Measurements from ENCODE around the gene LNX2.

The LNX2 gene

DNA sequence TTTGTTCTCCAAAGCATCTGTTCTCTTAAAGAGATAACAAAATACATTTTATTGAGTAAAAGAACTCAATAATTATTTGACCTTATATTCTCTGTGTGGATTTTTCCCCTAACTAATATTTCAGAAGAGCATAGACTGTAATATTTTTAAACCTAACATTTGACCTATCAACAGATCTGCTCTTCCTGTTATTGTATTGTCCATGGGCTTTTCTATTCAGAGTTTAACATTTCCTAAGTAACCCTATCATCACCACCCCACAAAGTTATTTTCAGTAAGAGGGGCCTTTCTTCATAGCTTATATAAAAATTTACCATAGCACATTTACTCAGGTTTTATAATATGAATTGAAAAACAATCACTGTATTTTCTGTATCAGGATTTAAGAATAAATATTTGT is 18.9 kb upstream of the LNX2 start:
- TF ChIP-seq, protein P1, sequence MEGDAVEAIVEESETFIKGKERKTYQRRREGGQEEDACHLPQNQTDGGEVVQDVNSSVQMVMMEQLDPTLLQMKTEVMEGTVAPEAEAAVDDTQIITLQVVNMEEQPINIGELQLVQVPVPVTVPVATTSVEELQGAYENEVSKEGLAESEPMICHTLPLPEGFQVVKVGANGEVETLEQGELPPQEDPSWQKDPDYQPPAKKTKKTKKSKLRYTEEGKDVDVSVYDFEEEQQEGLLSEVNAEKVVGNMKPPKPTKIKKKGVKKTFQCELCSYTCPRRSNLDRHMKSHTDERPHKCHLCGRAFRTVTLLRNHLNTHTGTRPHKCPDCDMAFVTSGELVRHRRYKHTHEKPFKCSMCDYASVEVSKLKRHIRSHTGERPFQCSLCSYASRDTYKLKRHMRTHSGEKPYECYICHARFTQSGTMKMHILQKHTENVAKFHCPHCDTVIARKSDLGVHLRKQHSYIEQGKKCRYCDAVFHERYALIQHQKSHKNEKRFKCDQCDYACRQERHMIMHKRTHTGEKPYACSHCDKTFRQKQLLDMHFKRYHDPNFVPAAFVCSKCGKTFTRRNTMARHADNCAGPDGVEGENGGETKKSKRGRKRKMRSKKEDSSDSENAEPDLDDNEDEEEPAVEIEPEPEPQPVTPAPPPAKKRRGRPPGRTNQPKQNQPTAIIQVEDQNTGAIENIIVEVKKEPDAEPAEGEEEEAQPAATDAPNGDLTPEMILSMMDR (IDR thresholded peaks at IDR 0.05; ENCODE audit: poor library complexity, severe bottlenecking), result no peak

DNA sequence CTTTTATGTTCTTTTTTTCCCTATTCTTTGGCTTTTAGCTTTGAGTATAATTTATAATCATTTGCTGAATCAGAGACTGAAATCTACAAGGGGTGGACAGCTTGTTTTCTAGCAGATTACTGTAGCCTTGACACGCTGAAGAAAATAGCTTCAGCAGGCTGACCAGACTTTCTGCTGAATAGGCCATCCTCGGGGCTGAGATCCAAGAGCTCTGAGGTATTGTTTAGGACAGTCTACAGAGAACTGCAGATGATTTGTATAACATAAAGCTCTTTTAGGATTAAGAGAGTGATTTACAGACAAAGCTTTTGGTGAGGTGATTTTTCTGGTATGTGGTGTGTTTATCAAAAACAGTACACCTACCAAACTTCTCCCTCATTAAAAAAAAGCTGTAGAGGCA is 18.2 kb upstream of the LNX2 start:
- Histone ChIP-seq H3K9me3 (ENCODE audit: severe bottlenecking) (no peaks in the 10 kb centered on the region), H3K36me3 (ENCODE audit: low read depth) (peaks cover 8% of the 10 kb centered on the region), H3K4me1 (ENCODE audit: insufficient read depth, poor library complexity, severe bottlenecking) (peaks cover 55% of the 10 kb centered on the region), H3K27me3 (ENCODE audit: insufficient read depth, poor library complexity, severe bottlenecking) (no peaks in the 10 kb centered on the region), H3K4me3 (ENCODE audit: severe bottlenecking) (no peak overlapping the region), H3K27ac (ENCODE audit: poor library complexity, severe bottlenecking) (peak overlapping the region; percentile 50)
- TF ChIP-seq, protein P1 (IDR thresholded peaks at IDR 0.05; ENCODE audit: poor library complexity, severe bottlenecking), result no peak
- DNase-seq (ENCODE audit: low spot score) (no peak), ATAC-seq (ENCODE audit: low read depth) (0 out of 3 replicates have a peak, but pooled peaks have one; percentile 6)

More for the DNA sequence above, 18.9 kb upstream of the LNX2 start:
- no peak overlapping the region for H3K4me3 ChIP-seq (ENCODE audit: severe bottlenecking)
- ATAC-seq (ENCODE audit: low read depth) (no peak), DNase-seq (ENCODE audit: low spot score) (no peak)
- H3K4me1 ChIP-seq (ENCODE audit: insufficient read depth, poor library complexity, severe bottlenecking), result peaks cover 56% of the 10 kb centered on the region
- H3K9me3 ChIP-seq (ENCODE audit: severe bottlenecking), result no peaks in the 10 kb centered on the region
- H3K36me3 ChIP-seq (ENCODE audit: low read depth), result peaks cover 8% of the 10 kb centered on the region
- H3K27me3 ChIP-seq (ENCODE audit: insufficient read depth, poor library complexity, severe bottlenecking), result no peaks in the 10 kb centered on the region
- H3K27ac ChIP-seq (ENCODE audit: poor library complexity, severe bottlenecking), result peak overlapping the region; percentile 50

DNA sequence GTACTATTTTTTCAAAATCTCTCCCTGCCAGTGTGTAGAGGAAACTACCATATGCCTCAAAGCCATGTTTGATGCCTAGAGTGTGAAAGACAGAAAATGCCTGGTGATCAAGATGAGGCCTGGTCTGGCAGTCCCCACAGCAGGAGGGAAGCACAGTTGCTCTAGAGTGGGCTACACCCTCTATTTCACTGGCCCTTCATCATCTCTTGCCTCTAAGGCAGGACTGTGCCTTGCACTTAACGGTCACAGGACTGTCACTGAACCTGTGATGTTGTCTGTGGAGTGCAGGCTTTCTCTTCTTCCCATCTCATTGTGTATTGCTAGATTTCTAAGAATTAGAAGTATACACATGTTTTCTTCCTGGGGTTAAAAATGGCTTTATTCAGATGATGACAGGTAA is 17.7 kb upstream of the LNX2 start:
- H3K36me3 ChIP-seq (ENCODE audit: low read depth), result peaks cover 11% of the 10 kb centered on the region

DNA sequence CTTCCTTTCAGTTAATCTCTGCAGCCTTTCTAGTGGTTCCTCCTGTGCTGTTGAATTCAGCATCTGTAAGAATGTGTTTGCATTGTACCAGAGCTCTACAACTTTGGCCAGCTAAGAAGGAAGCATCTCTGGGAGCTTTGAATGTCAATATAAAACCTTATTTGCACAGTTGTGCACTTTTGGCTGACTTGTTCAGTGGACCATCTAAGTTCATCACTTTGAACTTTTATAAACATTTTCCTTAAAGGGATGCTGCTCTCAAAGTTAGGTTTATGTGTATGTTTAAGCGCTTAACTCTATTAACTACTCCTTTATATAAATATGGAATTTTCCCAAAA is 16.9 kb upstream of the LNX2 start:
- Histone ChIP-seq H3K36me3 (ENCODE audit: low read depth) (peaks cover 14% of the 10 kb centered on the region), H3K27me3 (ENCODE audit: insufficient read depth, poor library complexity, severe bottlenecking) (no peaks in the 10 kb centered on the region), H3K9me3 (ENCODE audit: severe bottlenecking) (no peaks in the 10 kb centered on the region), H3K27ac (ENCODE audit: poor library complexity, severe bottlenecking) (peak overlapping the region; percentile 15), H3K4me1 (ENCODE audit: insufficient read depth, poor library complexity, severe bottlenecking) (peaks cover 54% of the 10 kb centered on the region), H3K4me3 (ENCODE audit: severe bottlenecking) (no peak overlapping the region)
- TF ChIP-seq, protein P1 (IDR thresholded peaks at IDR 0.05; ENCODE audit: poor library complexity, severe bottlenecking), result no peak
- ATAC-seq (ENCODE audit: low read depth), result no peak
- no peak for DNase-seq (ENCODE audit: low spot score)

More for the DNA sequence above, 17.7 kb upstream of the LNX2 start:
- peaks cover 53% of the 10 kb centered on the region for H3K4me1 ChIP-seq (ENCODE audit: insufficient read depth, poor library complexity, severe bottlenecking)
- no peaks in the 10 kb centered on the region for H3K9me3 ChIP-seq (ENCODE audit: severe bottlenecking)
- no peaks in the 10 kb centered on the region for H3K27me3 ChIP-seq (ENCODE audit: insufficient read depth, poor library complexity, severe bottlenecking)
- DNase-seq (ENCODE audit: low spot score), result no peak
- TF ChIP-seq, protein P1 (IDR thresholded peaks at IDR 0.05; ENCODE audit: poor library complexity, severe bottlenecking), result no peak
- no peak for ATAC-seq (ENCODE audit: low read depth)
- H3K27ac ChIP-seq (ENCODE audit: poor library complexity, severe bottlenecking), result peak overlapping the region; percentile 50
- no peak overlapping the region for H3K4me3 ChIP-seq (ENCODE audit: severe bottlenecking)

DNA sequence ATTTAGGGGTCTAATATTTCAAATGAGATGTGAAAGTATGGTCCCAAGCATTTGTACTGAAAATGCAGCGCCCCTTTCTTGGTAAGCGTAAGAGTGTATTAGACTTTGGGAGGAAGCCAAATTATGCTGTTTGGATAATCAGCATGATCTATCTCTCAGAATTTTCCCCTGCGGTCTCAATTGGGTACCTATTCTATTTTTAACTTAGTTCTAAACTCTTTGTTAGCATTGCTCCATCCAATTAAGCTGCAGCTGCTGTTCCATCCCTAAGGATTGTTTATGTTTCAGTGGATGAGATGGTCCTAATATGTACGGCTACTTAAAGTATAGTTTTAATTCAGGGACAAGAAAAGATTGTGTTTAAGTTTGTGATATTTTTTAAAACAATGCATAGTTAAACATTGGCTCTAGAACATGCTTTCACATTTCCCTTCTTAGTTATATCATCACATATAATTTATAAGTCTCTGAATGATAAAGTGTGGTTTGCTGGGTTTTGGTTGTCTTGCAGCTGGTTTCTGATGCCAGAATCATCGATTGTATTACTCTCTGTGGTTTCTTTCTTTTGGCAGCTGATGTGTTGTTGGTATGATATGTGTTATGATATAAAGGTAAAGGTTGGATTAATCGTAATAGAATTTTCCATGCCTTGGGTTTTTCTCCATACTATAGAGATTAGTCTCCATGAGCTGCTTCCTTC is 16.4 kb upstream of the LNX2 start:
- no peak for DNase-seq (ENCODE audit: low spot score)
- TF ChIP-seq, protein P1 (IDR thresholded peaks at IDR 0.05; ENCODE audit: poor library complexity, severe bottlenecking), result no peak

More for the DNA sequence above, 16.4 kb upstream of the LNX2 start:
- no peaks in the 10 kb centered on the region for H3K27me3 ChIP-seq (ENCODE audit: insufficient read depth, poor library complexity, severe bottlenecking)
- no peak overlapping the region for H3K4me3 ChIP-seq (ENCODE audit: severe bottlenecking)
- H3K4me1 ChIP-seq (ENCODE audit: insufficient read depth, poor library complexity, severe bottlenecking), result peaks cover 56% of the 10 kb centered on the region
- ATAC-seq (ENCODE audit: low read depth), result no peak
- H3K27ac ChIP-seq (ENCODE audit: poor library complexity, severe bottlenecking), result peak overlapping the region; percentile 15
- no peaks in the 10 kb centered on the region for H3K9me3 ChIP-seq (ENCODE audit: severe bottlenecking)
- peaks cover 18% of the 10 kb centered on the region for H3K36me3 ChIP-seq (ENCODE audit: low read depth)

All from RWPE2 (cell line).